ENCODE results near the gene SMYD3. TPM values are rescaled to one million over a fixed set of nuclear protein-coding genes. Genes with fewer than 3 reads are reported as not detected.
A peak's percentile ranks its signal among the peaks of the same experiment; 100 is the strongest.

SMYD3 gene
- total and polyA plus RNA-seq, 2 experiments from 2014 or later = 30.8 to 68.5 TPM

GRCh38 chr1:245843101-245843500 lies 664.0 kb downstream of the SMYD3 start:
- DNase-seq (ENCODE audit: low spot score) = no peak
- Histone ChIP-seq H3K79me2 (no peaks in the 10 kb centered on the region), H3K27ac (no peak overlapping the region), H3K4me3 (no peak overlapping the region), H3K9me3 (ENCODE audit: low read depth) (no peaks in the 10 kb centered on the region), H3K9me2 (replicated peaks; ENCODE audit: insufficient read depth) (no peaks in the 10 kb centered on the region), H4K20me1 (ENCODE audit: insufficient read depth, poor library complexity, severe bottlenecking) (no peaks in the 10 kb centered on the region), H3K4me2 (no peak overlapping the region), H2AFZ (no peak overlapping the region), H3K27me3 (no peaks in the 10 kb centered on the region), H3K36me3 (replicated peaks; ENCODE audit: insufficient read depth, low read depth) (no peaks in the 10 kb centered on the region), H3K4me1 (ENCODE audit: insufficient read depth) (no peaks in the 10 kb centered on the region)
- no peak for TF ChIP-seq CTCF (IDR thresholded peaks at IDR 0.05; ENCODE audit: poor library complexity)
- WGBS (ENCODE audit: low lambda C conversion rate, missing lambda C conversion rate) = 56% methylated on average over 3 of the region's 3 CpGs

GRCh38 chr1:245842106-245842505 lies 665.0 kb downstream of the SMYD3 start:
- H3K27me3 ChIP-seq = no peaks in the 10 kb centered on the region
- H2AFZ ChIP-seq = no peak overlapping the region
- H3K9me2 ChIP-seq (replicated peaks; ENCODE audit: insufficient read depth) = no peaks in the 10 kb centered on the region
- H3K27ac ChIP-seq = no peak overlapping the region
- H3K79me2 ChIP-seq = no peaks in the 10 kb centered on the region
- DNase-seq (ENCODE audit: low spot score) = no peak
- no peaks in the 10 kb centered on the region for H3K9me3 ChIP-seq (ENCODE audit: low read depth)
- H4K20me1 ChIP-seq (ENCODE audit: insufficient read depth, poor library complexity, severe bottlenecking) = no peaks in the 10 kb centered on the region
- no peaks in the 10 kb centered on the region for H3K36me3 ChIP-seq (replicated peaks; ENCODE audit: insufficient read depth, low read depth)
- no peaks in the 10 kb centered on the region for H3K4me1 ChIP-seq (ENCODE audit: insufficient read depth)
- TF ChIP-seq EZH2 (IDR thresholded peaks at IDR 0.05; ENCODE audit: borderline replicate concordance) (no peak), CTCF (IDR thresholded peaks at IDR 0.05; ENCODE audit: poor library complexity) (no peak), EZH2phosphoT487 (IDR thresholded peaks at IDR 0.05; ENCODE audit: low read depth, severe bottlenecking, unreplicated experiment) (no peak)
- WGBS (ENCODE audit: low lambda C conversion rate, missing lambda C conversion rate) = 96% methylated on average over 8 of the region's 8 CpGs
- no peak overlapping the region for H3K4me2 ChIP-seq
- H3K4me3 ChIP-seq = no peak overlapping the region

- no peak for TF ChIP-seq CTCF (IDR thresholded peaks at IDR 0.05; ENCODE audit: poor library complexity)
- TF ChIP-seq EZH2 (IDR thresholded peaks at IDR 0.05; ENCODE audit: borderline replicate concordance) = no peak
- TF ChIP-seq EZH2phosphoT487 (IDR thresholded peaks at IDR 0.05; ENCODE audit: low read depth, severe bottlenecking, unreplicated experiment) = no peak
- Histone ChIP-seq H4K20me1 (ENCODE audit: insufficient read depth, poor library complexity, severe bottlenecking) (no peaks in the 10 kb centered on the region), H2AFZ (no peak overlapping the region), H3K4me3 (no peak overlapping the region), H3K9me3 (ENCODE audit: low read depth) (no peaks in the 10 kb centered on the region), H3K36me3 (replicated peaks; ENCODE audit: insufficient read depth, low read depth) (no peaks in the 10 kb centered on the region), H3K9me2 (replicated peaks; ENCODE audit: insufficient read depth) (no peaks in the 10 kb centered on the region), H3K4me1 (ENCODE audit: insufficient read depth) (no peaks in the 10 kb centered on the region), H3K27me3 (no peaks in the 10 kb centered on the region), H3K27ac (no peak overlapping the region), H3K79me2 (no peaks in the 10 kb centered on the region), H3K4me2 (no peak overlapping the region)
- DNase-seq (ENCODE audit: low spot score) = no peak
- WGBS (ENCODE audit: low lambda C conversion rate, missing lambda C conversion rate) = 48% methylated on average over 2 of the region's 2 CpGs
These were observed 666.1 kb downstream of the SMYD3 start for GRCh38 chr1:245840971-245841370.

GRCh38 chr1:245837718-245838117 lies 669.4 kb downstream of the SMYD3 start:
- no peak overlapping the region for H3K4me2 ChIP-seq
- 54% methylated on average over 5 of the region's 5 CpGs for WGBS (ENCODE audit: low lambda C conversion rate, missing lambda C conversion rate)
- H3K4me3 ChIP-seq = no peak overlapping the region
- no peaks in the 10 kb centered on the region for H3K9me2 ChIP-seq (replicated peaks; ENCODE audit: insufficient read depth)
- TF ChIP-seq EZH2 (IDR thresholded peaks at IDR 0.05; ENCODE audit: borderline replicate concordance) = no peak
- TF ChIP-seq EZH2phosphoT487 (IDR thresholded peaks at IDR 0.05; ENCODE audit: low read depth, severe bottlenecking, unreplicated experiment) = no peak
- TF ChIP-seq CTCF (IDR thresholded peaks at IDR 0.05; ENCODE audit: poor library complexity) = no peak
- no peak overlapping the region for H2AFZ ChIP-seq
- H3K27ac ChIP-seq = peak overlapping the region; percentile 5
- H3K79me2 ChIP-seq = no peaks in the 10 kb centered on the region
- H3K4me1 ChIP-seq (ENCODE audit: insufficient read depth) = no peaks in the 10 kb centered on the region
- no peaks in the 10 kb centered on the region for H4K20me1 ChIP-seq (ENCODE audit: insufficient read depth, poor library complexity, severe bottlenecking)
- H3K36me3 ChIP-seq (replicated peaks; ENCODE audit: insufficient read depth, low read depth) = no peaks in the 10 kb centered on the region
- no peaks in the 10 kb centered on the region for H3K9me3 ChIP-seq (ENCODE audit: low read depth)
- DNase-seq (ENCODE audit: low spot score) = no peak
- no peaks in the 10 kb centered on the region for H3K27me3 ChIP-seq

All from hepatocyte (in vitro differentiated cells).